ENCODE measurements around the gene LIN7C. TPM values are rescaled to one million over a fixed set of nuclear protein-coding genes. Genes with fewer than 3 reads are reported as not detected.

Gene LIN7C
- total RNA-seq = 89.2 and 95.8 TPM in 2 replicates

GRCh38 chr11:27506200-27507182 lies at the start of gene LIN7C:
TSS of gene LIN7C (minus strand) at chr11:27506769. CDS start at chr11:27506752, 17 bp downstream.

GRCh38 chr11:27472398-27473016 lies 34.1 kb downstream of the LIN7C start, which contains the start of gene LGR4:
TSS of gene LGR4 (minus strand) at chr11:27472790. CDS start at chr11:27472302, 488 bp downstream.

Small RNA genes lying within 50 kb of the gene (small RNA-seq; reads per million reads assigned to genes)
- gene AC100771.1 = not detected
- gene MIR8087 = not detected
- gene RNA5SP339 = not detected

Other genes starting within 250 kb of the LIN7C start
- gene CCDC34, start 143.6 kb downstream of the LIN7C start, total RNA-seq = 3.8 and 7.0 TPM in 2 replicates
- 29.5 and 36.4 TPM in 2 replicates for gene LGR4, start 34.0 kb downstream of the LIN7C start, total RNA-seq
- 5.0 and 6.1 TPM in 2 replicates for gene BDNF, start 193.7 kb upstream of the LIN7C start, total RNA-seq